ENCODE data around the gene TSPAN18. TPM values are rescaled to one million over a fixed set of nuclear protein-coding genes. Genes with fewer than 3 reads are reported as not detected.

The TSPAN18 gene
- total and polyA plus RNA-seq, 2 of the 8 experiments (the other 6 are each of a cell fraction or from before 2014, with no cell fraction given): 5.2 to 10.2 TPM

GRCh38 chr11:44784436-44784760 lies 57.6 kb downstream of the TSPAN18 start:
- Histone ChIP-seq H4K91ac (replicated peaks; ENCODE audit: insufficient read length, low read length) (peak overlapping the region; percentile 41), H3K36me3 (ENCODE audit: control insufficient read depth in 2 of 4, insufficient read depth in 4 of 4, low read length in 3 of 4) (no peaks in the 10 kb centered on the region), H3K4me1 (replicated peaks in 1 of 4; ENCODE audit: control insufficient read depth in 3 of 4, insufficient read depth in 4 of 4, low read length in 3 of 4) (peaks cover 10 to 31% (median 24%) of the 10 kb centered on the region in 4 experiments), H3K14ac (ENCODE audit: insufficient read length) (no peak overlapping the region), H3K4me3 (ENCODE audit: extremely low read depth in 1 of 4, insufficient read depth in 2 of 4, low read depth in 3 of 4, low read length in 4 of 4) (no peak overlapping the region), H4K8ac (ENCODE audit: extremely low read depth, insufficient read depth, low read length) (no peak overlapping the region), H2BK12ac (ENCODE audit: low read depth, low read length) (peak overlapping the region; percentile 40; the same call in 1 of the 2 replicates), H3K9ac (replicated peaks in 1 of 4; ENCODE audit: extremely low read depth in 1 of 4, low read depth in 3 of 4, low read length in 3 of 4) (no peak overlapping the region), H2BK20ac (ENCODE audit: low read length) (0 out of 2 replicates have a peak overlapping the region, but pooled peaks have one; percentile 76), H3K4ac (replicated peaks; ENCODE audit: insufficient read length, low read depth, low read length) (no peak overlapping the region), H3K56ac (replicated peaks; ENCODE audit: insufficient read length, low read depth, low read length) (no peak overlapping the region), H3K23ac (ENCODE audit: insufficient read length) (no peak overlapping the region), H4K20me1 (replicated peaks in 1 of 2; ENCODE audit: control insufficient read depth in 1 of 2, insufficient read depth in 2 of 2, low read length in 2 of 2) (no peaks in the 10 kb centered on the region), H3K4me2 (ENCODE audit: insufficient read depth in 1 of 2, low read depth in 2 of 2, low read length in 2 of 2) (no peak overlapping the region; a peak in 1 of 4 replicates), H2BK15ac (ENCODE audit: low read length) (no peak overlapping the region), H4K5ac (ENCODE audit: insufficient read length, low read depth, low read length) (no peak overlapping the region), H3K18ac (ENCODE audit: extremely low read depth, low read length) (no peak overlapping the region), H3K23me2 (ENCODE audit: low read depth, low read length) (peaks cover 2% of the 10 kb centered on the region; the same call in 1 of the 2 replicates), H3K79me1 (ENCODE audit: low read depth, low read length) (no peaks in the 10 kb centered on the region; the same call in 1 of the 2 replicates), H3K9me3 (ENCODE audit: insufficient read depth in 2 of 2, low read depth in 1 of 2, low read length in 1 of 2) (no peaks in the 10 kb centered on the region), H3K27ac (ENCODE audit: low read depth, low read length) (no peak overlapping the region), H2AK5ac (ENCODE audit: low read depth, low read length) (peak overlapping the region; percentile 17; the same call in 1 of the 2 replicates), H3K79me2 (ENCODE audit: control insufficient read depth in 1 of 2, insufficient read depth in 2 of 2, low read length in 2 of 2) (no peaks in the 10 kb centered on the region), H3K27me3 (replicated peaks in 1 of 4; ENCODE audit: control insufficient read depth in 3 of 4, extremely low read depth in 1 of 4, insufficient read depth in 3 of 4, low read length in 3 of 4) (no peaks in the 10 kb centered on the region), H2AFZ (ENCODE audit: low read length) (no peak overlapping the region), H2BK5ac (ENCODE audit: low read depth, low read length) (no peak overlapping the region), H2BK120ac (replicated peaks; ENCODE audit: low read depth, low read length) (peak overlapping the region; percentile 45)
- TF ChIP-seq HDAC6 (IDR thresholded peaks at IDR 0.05; ENCODE audit: low read depth, low read length): no peak
- TF ChIP-seq HDAC2 (IDR thresholded peaks at IDR 0.05; ENCODE audit: borderline replicate concordance in 1 of 2, low read depth in 2 of 2, low read length in 2 of 2): no peak
- no peak for TF ChIP-seq CEBPB (IDR thresholded peaks at IDR 0.05; ENCODE audit: low read depth, low read length)
- no peak for TF ChIP-seq BACH1 (IDR thresholded peaks at IDR 0.05; ENCODE audit: low read length)
- TF ChIP-seq TBP (IDR thresholded peaks at IDR 0.05; ENCODE audit: low read depth, low read length): no peak
- TF ChIP-seq SP2 (IDR thresholded peaks at IDR 0.05; ENCODE audit: low read length): no peak
- TF ChIP-seq SIRT6 (IDR thresholded peaks at IDR 0.05; ENCODE audit: low read length): no peak
- no peak for TF ChIP-seq CHD2 (IDR thresholded peaks at IDR 0.05; ENCODE audit: low read length)
- no peak for TF ChIP-seq JUND (IDR thresholded peaks at IDR 0.05; ENCODE audit: low read length)
- no peak for TF ChIP-seq RAD21 (IDR thresholded peaks at IDR 0.05 in 1 of 2, conservative IDR thresholded peaks at IDR 0.05 in 1 of 2; ENCODE audit: low read depth in 2 of 2, low read length in 2 of 2)
- TF ChIP-seq CREB1 (IDR thresholded peaks at IDR 0.05): no peak
- no peak for TF ChIP-seq SIN3A (conservative IDR thresholded peaks at IDR 0.05 in 1 of 2, IDR thresholded peaks at IDR 0.05 in 1 of 2; ENCODE audit: low read depth in 1 of 2, low read length in 2 of 2)
- CTCF ChIA-PET (ENCODE audit: partially characterized antibody): interaction anchor here (0.8 to 8.0 kb wide), 6 partner anchors 10 to 149 kb away, joined by 3 to 86 read pairs (median 4); no protein-coding TSS in a partner anchor
- DNase-seq (ENCODE audit: low read depth in 1 of 2, low spot score in 2 of 2) (no peak), FAIRE-seq (no peak)
- WGBS, 2 experiments (ENCODE audit: extremely low coverage in 1 of 2, insufficient coverage in 1 of 2, insufficient read length in 1 of 2, insufficient replicate concordance in 2 of 2, low coverage in 1 of 2, low lambda C conversion rate in 2 of 2, missing lambda C conversion rate in 1 of 2): 91% methylated on average over 8 of the region's 8 CpGs; no CpG with 5 or more reads in 1 of the 2 experiments
- POLR2A ChIA-PET (ENCODE audit: partially characterized antibody): no interaction called here
